Umbilical cord (tissue), 2 donors: ENCODE measurements around the gene RGS14. TPM values are rescaled to one million over a fixed set of nuclear protein-coding genes. Genes with fewer than 3 reads are reported as not detected.
"Not testable (repeated sequence)": the region's sequence is repeated elsewhere in the genome, so short reads cannot be mapped to it uniquely, and the experiment has no call there.

Experiments used
- DNase-seq: peaks from one replicate; pipeline ENCODE4 v3.0.0-alpha.2; 2015; ENCODE audit warnings: low spot score
- total RNA-seq: library from RNA; depleted of rRNA; stranded (reverse); fragments of >200 nt; gene quantifications from one replicate; pipeline ENCODE4 v1.2.3, GENCODE V29; 2014; ENCODE audit warnings: low replicate concordance; ENCODE audit not compliant: insufficient read depth

Gene RGS14
- total RNA-seq, 1 donor from 2014 or later: 6.5 TPM

- no peak for DNase-seq
These were observed 29.0 kb upstream of the RGS14 start for GRCh38 chr5:177328545-177329231.

- DNase-seq: no peak
These were observed 27.8 kb upstream of the RGS14 start for GRCh38 chr5:177329883-177330282.

GRCh38 chr5:177330991-177331842 is 26.5 kb upstream of the RGS14 start:
- DNase-seq: no peak

GRCh38 chr5:177332031-177332895 is 25.5 kb upstream of the RGS14 start:
- no peak for DNase-seq

- no peak for DNase-seq
These were observed 24.8 kb upstream of the RGS14 start for GRCh38 chr5:177332896-177333260.

GRCh38 chr5:177333420-177334154 is 24.1 kb upstream of the RGS14 start:
- DNase-seq: no peak

GRCh38 chr5:177334155-177334551 is 23.6 kb upstream of the RGS14 start:
- DNase-seq: no peak

- no peak for DNase-seq
These were observed 22.7 kb upstream of the RGS14 start for GRCh38 chr5:177334781-177335700.

- DNase-seq: no peak
These were observed 22.0 kb upstream of the RGS14 start for GRCh38 chr5:177335701-177336065.

GRCh38 chr5:177336112-177336511 is 21.6 kb upstream of the RGS14 start:
- DNase-seq: no peak

GRCh38 chr5:177336603-177337494 is 20.9 kb upstream of the RGS14 start:
- no peak for DNase-seq

GRCh38 chr5:177338251-177339106 is 19.2 kb upstream of the RGS14 start:
- DNase-seq: no peak

GRCh38 chr5:177339107-177339638 is 18.6 kb upstream of the RGS14 start:
- no peak for DNase-seq

- DNase-seq: not testable (repeated sequence)
These were observed 14.7 kb upstream of the RGS14 start for GRCh38 chr5:177343000-177343399.

GRCh38 chr5:177343777-177344176 is 13.9 kb upstream of the RGS14 start:
- DNase-seq: no peak

GRCh38 chr5:177344891-177345290 is 12.8 kb upstream of the RGS14 start:
- no peak for DNase-seq

- no peak for DNase-seq
These were observed 10.9 kb upstream of the RGS14 start for GRCh38 chr5:177346820-177347219.

- DNase-seq: no peak
These were observed 10.0 kb upstream of the RGS14 start for GRCh38 chr5:177347699-177348098.
